Epithelial cell of alveolus of lung (primary cell): Measurements from ENCODE around the gene GPN3. TPM values are rescaled to one million over a fixed set of nuclear protein-coding genes. Genes with fewer than 3 reads are reported as not detected.

Experiments used
- total RNA-seq: library from RNA; depleted of rRNA; stranded (reverse); fragments of >200 nt; gene quantifications from 2 replicates; pipeline ENCODE4 v1.2.1, GENCODE V29; 2015

Gene GPN3
- total RNA-seq, result 18.4 and 24.7 TPM in 2 replicates

DNA sequence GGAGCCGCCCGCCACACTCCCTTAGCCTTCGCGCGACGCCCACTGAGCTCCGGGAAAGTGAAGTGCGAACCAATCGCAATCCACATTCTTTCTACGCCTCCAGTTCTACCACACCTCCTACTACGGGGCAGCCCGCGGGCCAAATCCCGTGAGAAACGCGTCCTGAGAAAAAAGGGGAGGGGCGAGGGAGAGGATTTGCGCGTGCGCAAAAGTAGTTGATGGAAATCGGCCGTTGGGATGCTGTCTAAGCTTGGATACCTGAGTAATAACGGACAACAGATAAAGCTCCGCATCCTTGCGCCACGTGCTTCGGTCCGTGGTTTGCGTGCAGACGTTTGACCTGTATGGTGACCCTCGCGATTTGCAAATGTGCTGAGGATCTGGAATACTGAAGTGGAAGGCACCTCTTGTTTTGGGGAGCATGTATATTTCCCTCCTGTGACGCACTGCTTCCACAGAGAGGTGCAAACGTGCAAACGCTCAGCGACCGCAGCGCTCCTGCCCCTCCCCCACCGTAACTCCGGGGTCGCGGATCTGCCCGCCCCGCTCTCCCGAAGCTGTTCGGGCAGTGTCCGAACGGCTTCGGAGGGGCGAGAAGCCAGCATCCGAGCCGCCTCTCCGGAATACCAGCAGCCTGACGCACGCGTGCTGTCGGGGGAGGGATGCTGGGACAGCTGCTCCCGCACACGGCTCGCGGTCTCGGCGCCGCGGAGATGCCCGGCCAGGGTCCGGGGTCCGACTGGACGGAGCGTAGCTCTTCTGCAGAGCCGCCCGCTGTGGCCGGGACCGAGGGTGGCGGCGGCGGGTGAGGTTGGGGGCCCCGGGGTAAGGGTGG lies at the start of gene GPN3, which contains the start of gene FAM216A:
Gene GPN3 (minus strand): TSS at position 44 of the 835 bp plus-strand sequence. CDS start 54 bp downstream, outside the sequence.
Gene FAM216A (plus strand): TSS at position 632 of the 835 bp plus-strand sequence. CDS start 31 bp downstream, at position 663.

GRCh38 chr12:110501752-110502738 lies 34.0 kb upstream of the GPN3 start, which contains the start of the genes RAD9B and VPS29:
Gene RAD9B, plus strand, starts transcription at chr12:110502331. Its CDS starts 7 bp downstream, at chr12:110502338.
Gene VPS29, minus strand, starts transcription at chr12:110502111. Its CDS starts 60 bp downstream, at chr12:110502051.

GRCh38 chr12:110449799-110450497 lies 18.1 kb downstream of the GPN3 start, which contains the start of gene ARPC3:
Gene ARPC3, minus strand, starts transcription at chr12:110450337. Its CDS starts 77 bp downstream, at chr12:110450260.

GRCh38 chr12:110403146-110403975 lies 64.7 kb downstream of the GPN3 start, which contains the start of gene ANAPC7:
Gene ANAPC7, minus strand, starts transcription at chr12:110403708. Its CDS starts 81 bp downstream, at chr12:110403627.

Other genes starting within 250 kb of the GPN3 start
- 97.0 and 162 TPM in 2 replicates for gene ATP2A2, start 187.0 kb downstream of the GPN3 start, total RNA-seq
- 12.6 and 33.4 TPM in 2 replicates for gene ANAPC7, start 64.5 kb downstream of the GPN3 start, total RNA-seq
- 429 and 927 TPM in 2 replicates for gene ARPC3, start 17.9 kb downstream of the GPN3 start, total RNA-seq
- 14.9 and 16.4 TPM in 2 replicates for gene FAM216A, start 588 bp upstream of the GPN3 start, total RNA-seq
- 41.3 and 57.1 TPM in 2 replicates for gene VPS29, start 33.9 kb upstream of the GPN3 start, total RNA-seq
- gene RAD9B, start 34.1 kb upstream of the GPN3 start, total RNA-seq, result 0.32 and 0.39 TPM in 2 replicates
- 6.2 and 10.5 TPM in 2 replicates for gene PPTC7, start 115.1 kb upstream of the GPN3 start, total RNA-seq
- 22.9 and 75.0 TPM in 2 replicates for gene TCTN1, start 145.9 kb upstream of the GPN3 start, total RNA-seq
- 4.4 and 6.4 TPM in 2 replicates for gene HVCN1, start 220.9 kb upstream of the GPN3 start, total RNA-seq